ENCODE data around the gene ARHGEF28. TPM values are rescaled to one million over a fixed set of nuclear protein-coding genes. Genes with fewer than 3 reads are reported as not detected.

Gene ARHGEF28
- total RNA-seq, 1 experiment from 2014 or later: 0.57 TPM

DNA sequence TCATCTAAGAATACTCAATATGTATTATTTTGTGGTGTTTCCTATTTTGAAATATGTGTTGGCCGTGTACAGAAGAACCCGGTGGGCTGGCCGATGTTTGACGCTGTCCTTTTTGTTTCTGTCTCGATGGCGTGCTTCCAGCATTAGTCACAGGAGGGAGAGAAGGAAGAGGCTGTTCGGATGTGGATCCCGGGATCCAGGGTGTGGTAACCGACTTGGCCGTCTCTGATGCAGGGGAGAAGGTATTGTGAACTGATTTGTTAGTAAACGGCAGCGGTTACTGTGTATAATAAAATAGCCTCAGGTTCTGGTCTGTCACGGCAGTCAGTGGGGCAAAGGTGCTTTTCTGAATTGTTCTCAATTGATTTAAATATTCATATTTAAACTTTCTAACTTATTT is 275.0 kb downstream of the ARHGEF28 start:
- Histone ChIP-seq H2AFZ (ENCODE audit: low read length) (no peak overlapping the region), H4K20me1 (ENCODE audit: control insufficient read depth, insufficient read depth, insufficient read length) (no peaks in the 10 kb centered on the region), H3K14ac (ENCODE audit: insufficient read depth, low read length) (no peak overlapping the region), H2BK5ac (ENCODE audit: insufficient read length, low read length) (no peak overlapping the region), H4K5ac (ENCODE audit: insufficient read length, low read depth, low read length) (no peak overlapping the region), H2AK5ac (ENCODE audit: insufficient read length, low read length) (no peak overlapping the region), H3K9ac (ENCODE audit: extremely low read depth, insufficient read length, low read length) (no peak overlapping the region), H3K4me2 (ENCODE audit: insufficient read depth, insufficient read length, low read length) (no peak overlapping the region), H3K27ac (ENCODE audit: insufficient read length, low read depth, low read length) (no peak overlapping the region), H3K23me2 (ENCODE audit: insufficient read length, low read depth, low read length, poor library complexity, severe bottlenecking) (no peaks in the 10 kb centered on the region), H3T11ph (ENCODE audit: low read length) (no peak overlapping the region), H3K79me2 (ENCODE audit: insufficient read depth, low read length) (no peaks in the 10 kb centered on the region), H3K18ac (ENCODE audit: insufficient read length, low read depth, low read length) (no peak overlapping the region), H4K91ac (ENCODE audit: insufficient read length, low read depth, low read length) (no peak overlapping the region), H2BK15ac (ENCODE audit: low read depth, low read length) (no peak overlapping the region), H3K79me1 (ENCODE audit: insufficient read depth, low read depth, low read length, poor library complexity, severe bottlenecking) (no peaks in the 10 kb centered on the region), H3K56ac (ENCODE audit: insufficient read length, low read depth, low read length) (no peak overlapping the region), H3K4me1 (ENCODE audit: insufficient read depth, low read length) (no peaks in the 10 kb centered on the region), H3K23ac (ENCODE audit: insufficient read length, low read depth, low read length) (no peak overlapping the region), H2BK12ac (ENCODE audit: insufficient read length, low read depth, low read length) (no peak overlapping the region), H2BK120ac (ENCODE audit: low read depth, low read length, poor library complexity, severe bottlenecking) (no peak overlapping the region), H3K9me3 (ENCODE audit: control insufficient read depth, low read depth, low read length) (no peaks in the 10 kb centered on the region), H2BK20ac (ENCODE audit: low read depth, low read length, poor library complexity, severe bottlenecking) (no peak overlapping the region), H4K8ac (replicated peaks; ENCODE audit: insufficient read length, low read depth, low read length) (no peak overlapping the region), H3K27me3 (ENCODE audit: insufficient read depth, low read length) (no peaks in the 10 kb centered on the region), H3K4ac (ENCODE audit: low read depth, low read length) (no peak overlapping the region)
- Mint-ChIP-seq H3K27ac (no peak overlapping the region), H3K4me3 (no peak overlapping the region), H3K4me1 (no peaks in the 10 kb centered on the region), H3K9me3 (peaks cover 3 to 5% of the 10 kb centered on the region in 2 experiments; a peak in 2 of 5 replicates), H3K36me3 (ENCODE audit: insufficient read depth in 1 of 3, low read depth in 3 of 3) (no peaks in the 10 kb centered on the region), H3K27me3 (ENCODE audit: low read depth) (0 out of 2 replicates have a peak, but pooled peaks cover under 1% of the 10 kb centered on the region)
- no peak for DNase-seq
- TF ChIP-seq, protein P1, sequence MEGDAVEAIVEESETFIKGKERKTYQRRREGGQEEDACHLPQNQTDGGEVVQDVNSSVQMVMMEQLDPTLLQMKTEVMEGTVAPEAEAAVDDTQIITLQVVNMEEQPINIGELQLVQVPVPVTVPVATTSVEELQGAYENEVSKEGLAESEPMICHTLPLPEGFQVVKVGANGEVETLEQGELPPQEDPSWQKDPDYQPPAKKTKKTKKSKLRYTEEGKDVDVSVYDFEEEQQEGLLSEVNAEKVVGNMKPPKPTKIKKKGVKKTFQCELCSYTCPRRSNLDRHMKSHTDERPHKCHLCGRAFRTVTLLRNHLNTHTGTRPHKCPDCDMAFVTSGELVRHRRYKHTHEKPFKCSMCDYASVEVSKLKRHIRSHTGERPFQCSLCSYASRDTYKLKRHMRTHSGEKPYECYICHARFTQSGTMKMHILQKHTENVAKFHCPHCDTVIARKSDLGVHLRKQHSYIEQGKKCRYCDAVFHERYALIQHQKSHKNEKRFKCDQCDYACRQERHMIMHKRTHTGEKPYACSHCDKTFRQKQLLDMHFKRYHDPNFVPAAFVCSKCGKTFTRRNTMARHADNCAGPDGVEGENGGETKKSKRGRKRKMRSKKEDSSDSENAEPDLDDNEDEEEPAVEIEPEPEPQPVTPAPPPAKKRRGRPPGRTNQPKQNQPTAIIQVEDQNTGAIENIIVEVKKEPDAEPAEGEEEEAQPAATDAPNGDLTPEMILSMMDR (conservative IDR thresholded peaks at IDR 0.05): no peak
- no CpG with 5 or more reads among the region's 13 CpGs for WGBS (ENCODE audit: extremely low coverage, insufficient read length, low lambda C conversion rate)
